Activated CD8-positive, alpha-beta memory T cell treated with anti-CD3 and anti-CD28 coated beads for 4 hours (primary cell): ENCODE data around the gene CYP2W1.
"Not testable (repeated sequence)": the region's sequence is repeated elsewhere in the genome, so short reads cannot be mapped to it uniquely, and the experiment has no call there.

Source experiments
- DNase-seq, 2 donors: peaks; one replicate each; pipeline ENCODE4 v3.0.0-alpha.2; 2020; ENCODE audit warnings: low read depth in 2 of 2

Gene CYP2W1

GRCh38 chr7:952548-953441 is 30.2 kb upstream of the CYP2W1 start:
- DNase-seq, result no peak

- no peak for DNase-seq
These were observed 29.2 kb upstream of the CYP2W1 start for GRCh38 chr7:953547-954327.

GRCh38 chr7:954330-955238 is 28.4 kb upstream of the CYP2W1 start, which contains the start of gene ADAP1:
TSS of gene ADAP1 (minus strand) at chr7:954680. CDS start at chr7:954477, 203 bp downstream.
- no peak for DNase-seq

- DNase-seq, result no peak
These were observed 26.9 kb upstream of the CYP2W1 start for GRCh38 chr7:956031-956430.

DNA sequence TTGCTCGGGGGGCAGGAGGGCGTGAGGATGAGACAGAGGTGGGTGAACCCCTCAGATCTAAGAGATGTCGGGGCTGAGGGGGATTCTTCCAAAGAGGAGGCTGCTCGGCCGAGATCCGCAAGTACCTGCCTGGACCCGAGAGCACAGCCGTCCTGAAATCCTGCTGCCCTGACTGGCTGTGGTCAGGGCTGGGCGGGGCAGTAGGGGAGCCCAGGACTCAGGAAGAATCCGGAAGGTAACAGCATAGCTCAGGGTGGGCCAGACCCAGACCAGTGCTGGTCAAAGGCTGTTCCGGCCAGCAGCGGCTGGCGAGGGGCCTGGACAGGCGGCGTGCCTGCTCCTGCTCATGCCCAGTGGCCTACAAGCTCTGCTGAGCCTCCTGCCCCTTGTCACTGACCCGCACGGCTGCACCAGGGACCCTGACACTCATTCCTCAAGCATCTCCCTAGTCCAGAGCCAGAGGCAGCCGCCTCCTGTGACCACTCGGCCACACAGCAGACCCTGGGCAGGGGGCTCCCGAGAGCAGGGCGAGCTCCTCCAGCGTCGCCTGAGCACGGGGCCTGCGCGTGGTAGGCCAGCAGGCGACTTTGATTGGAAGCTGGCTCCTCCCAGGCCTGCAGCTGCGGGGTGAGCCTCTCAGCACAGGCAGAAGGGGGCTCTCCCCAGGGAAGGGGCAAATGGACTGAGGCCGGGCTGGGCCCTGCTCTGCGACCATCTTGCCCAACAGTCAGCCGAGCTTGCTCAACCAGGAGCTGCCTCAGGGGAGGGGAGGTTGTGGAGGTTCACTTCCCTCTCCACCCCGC is 25.4 kb upstream of the CYP2W1 start:
- DNase-seq, result no peak

- DNase-seq, result no peak
These were observed 24.5 kb upstream of the CYP2W1 start for GRCh38 chr7:958221-959200.

GRCh38 chr7:959271-959670 is 23.7 kb upstream of the CYP2W1 start:
- DNase-seq, result no peak

DNA sequence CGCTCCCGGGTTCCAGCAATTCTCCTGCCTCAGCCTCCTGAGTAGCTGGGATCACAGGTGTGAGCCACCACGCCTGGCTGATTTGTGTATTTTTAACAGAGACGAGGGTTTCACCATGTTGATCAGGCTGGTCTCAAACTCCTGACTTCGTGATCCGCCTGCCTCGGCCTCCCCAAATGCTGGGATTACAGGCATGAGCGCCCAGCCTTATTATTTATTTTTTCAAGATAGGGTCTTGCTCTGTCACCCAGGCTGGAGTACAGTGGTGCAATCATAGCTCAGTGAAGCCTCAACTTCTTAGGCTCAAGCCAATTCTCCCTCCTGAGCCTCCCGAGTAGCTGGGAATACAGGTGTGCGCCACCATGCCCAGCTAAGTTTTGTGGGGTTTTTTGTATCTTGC is 23.2 kb upstream of the CYP2W1 start:
- DNase-seq, result not testable (repeated sequence)

DNA sequence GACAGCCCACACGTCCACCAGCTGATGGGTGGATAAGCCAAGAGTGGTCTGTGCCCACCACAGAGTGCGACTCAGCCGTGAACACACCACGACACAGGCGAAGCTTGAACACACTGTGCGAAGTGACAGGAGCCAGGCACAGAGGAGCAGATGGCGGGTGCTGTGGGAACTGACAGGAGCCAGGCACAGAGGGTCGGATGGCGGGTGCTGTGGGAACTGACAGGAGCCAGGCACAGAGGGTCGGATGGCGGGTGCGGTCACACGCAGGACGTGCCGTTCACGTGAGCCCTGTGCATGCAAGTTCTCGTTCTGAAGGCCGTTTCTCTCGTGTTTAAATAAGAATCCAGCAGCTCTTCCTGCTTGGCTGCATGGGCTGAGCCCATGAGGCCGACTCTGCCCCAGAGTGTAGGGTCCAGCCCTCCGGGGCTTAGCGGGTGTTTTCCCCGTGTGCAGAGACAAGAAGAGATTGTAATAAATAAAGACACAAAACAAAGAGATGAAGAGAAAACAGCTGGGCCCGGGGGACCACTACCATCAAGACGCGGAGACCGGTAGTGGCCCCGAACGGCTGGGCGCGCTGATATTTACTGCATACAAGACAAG is 22.6 kb upstream of the CYP2W1 start:
- no peak for DNase-seq

DNA sequence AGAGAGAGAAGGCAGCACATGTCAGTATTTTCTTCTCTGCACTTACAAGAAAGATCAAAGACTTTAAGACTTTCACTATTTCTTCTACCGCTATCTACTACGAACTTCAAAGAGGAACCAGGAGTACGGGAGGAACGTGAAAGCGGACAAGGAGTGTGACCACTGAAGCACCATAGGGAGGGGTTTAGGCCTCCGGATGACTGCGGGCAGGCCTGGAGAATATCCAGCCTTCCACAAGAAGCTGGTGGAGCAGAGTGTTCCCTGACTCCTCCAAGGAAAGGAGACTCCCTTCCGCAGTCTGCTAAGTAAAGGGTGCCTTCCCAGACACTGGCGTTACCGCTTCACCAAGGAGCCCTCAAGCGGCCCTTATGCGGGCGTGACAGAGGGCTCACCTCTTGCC is 22.0 kb upstream of the CYP2W1 start:
- DNase-seq, result not testable (repeated sequence)

GRCh38 chr7:961546-962400 is 21.2 kb upstream of the CYP2W1 start:
- no peak for DNase-seq

GRCh38 chr7:962401-963081 is 20.4 kb upstream of the CYP2W1 start:
- no peak for DNase-seq

DNA sequence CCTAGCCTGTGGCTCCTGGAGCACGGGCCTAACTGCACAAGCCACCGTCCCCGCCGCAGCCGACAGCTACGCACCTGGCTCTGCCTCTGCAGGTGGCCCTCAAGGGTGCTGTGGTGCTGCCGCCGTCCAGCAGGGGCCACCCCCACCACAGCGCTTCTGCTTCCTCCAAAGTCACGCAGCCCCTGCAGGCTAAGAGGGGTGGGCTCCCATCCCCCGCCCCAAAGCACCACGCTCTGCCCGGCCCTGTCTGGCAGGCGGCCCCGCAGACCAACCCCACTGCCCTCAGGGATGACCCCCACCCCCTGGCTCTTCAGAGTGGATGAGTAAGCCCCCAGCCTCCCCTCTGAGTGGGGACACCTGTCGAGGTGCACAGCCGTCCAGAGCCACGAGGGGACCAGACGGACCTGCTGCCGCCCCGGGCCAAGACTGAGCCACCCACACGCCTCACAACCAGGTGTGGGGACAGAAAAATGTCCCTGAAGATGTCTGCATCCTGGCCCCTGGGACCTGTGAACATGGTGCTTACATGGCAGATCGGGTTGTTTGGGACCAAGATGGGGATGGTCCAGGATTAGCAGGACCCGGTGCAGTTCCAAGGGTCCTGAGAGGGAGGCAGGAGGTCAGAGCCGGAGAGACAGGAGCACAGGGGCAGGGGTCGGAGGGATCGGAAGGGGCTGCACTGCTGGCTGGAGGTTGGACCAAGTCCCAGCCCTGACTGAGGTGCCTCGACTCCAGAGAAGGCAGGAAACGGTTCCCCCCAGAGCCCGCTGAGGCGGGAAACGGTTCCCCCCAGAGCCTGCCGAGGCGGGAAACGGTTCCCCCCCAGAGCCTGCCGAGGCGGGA is 19.5 kb upstream of the CYP2W1 start:
- DNase-seq, result no peak

GRCh38 chr7:964401-965231 is 18.4 kb upstream of the CYP2W1 start:
- no peak for DNase-seq

DNA sequence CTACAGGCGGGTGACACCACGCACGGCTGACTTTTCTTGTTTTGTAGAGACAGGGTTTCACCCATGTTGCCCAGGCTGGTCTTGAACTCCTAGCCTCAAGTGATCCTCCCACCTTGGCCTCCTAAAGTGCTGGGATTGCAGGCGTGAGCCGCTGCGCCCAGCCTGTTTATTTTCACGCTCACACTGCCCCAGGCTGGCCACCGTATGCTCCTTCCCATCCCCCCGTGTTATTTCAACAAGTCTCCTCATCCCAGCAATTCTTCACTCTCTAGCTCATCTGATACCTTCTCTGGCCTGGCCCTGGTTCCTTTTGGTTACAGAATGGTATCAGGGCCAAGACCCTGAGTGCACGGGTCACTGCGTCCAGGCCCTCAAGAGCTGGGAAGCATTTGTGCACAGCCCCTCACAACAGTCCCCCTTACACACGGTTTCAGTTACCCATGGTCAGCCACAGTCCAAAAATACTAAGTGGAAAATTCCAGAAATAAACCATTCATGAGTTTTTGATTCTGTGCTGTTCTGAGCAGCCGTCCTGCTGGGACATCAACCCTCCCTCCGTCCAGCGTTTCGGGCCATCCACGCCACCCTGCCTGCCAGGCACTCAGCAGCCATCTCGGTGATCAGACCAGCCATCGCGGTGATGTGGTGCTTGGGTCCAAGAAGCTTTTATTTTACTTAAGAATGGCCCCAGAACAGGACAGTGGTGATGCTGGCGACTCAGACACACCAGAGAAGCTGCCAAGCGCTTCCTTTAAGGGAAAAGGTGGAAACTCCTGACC is 16.5 kb upstream of the CYP2W1 start:
- no peak for DNase-seq
